B cell (primary cell): Measurements from ENCODE around the gene TRHDE.

ENCODE experiments used
- EZH2 ChIP-seq: IDR thresholded peaks from 2 replicates; pipeline ENCODE4 v1.6.1; 2012; ENCODE audit warnings: borderline replicate concordance, low read depth, mild to moderate bottlenecking, moderate library complexity, low read length; ENCODE audit not compliant: insufficient read depth, poor library complexity, severe bottlenecking
- TF ChIP-seq, protein P1 (sequence below): fragments of 200-600 bp; IDR thresholded peaks from one replicate; pipeline ENCODE4 v1.8.0; 2022; ENCODE audit warnings: antibody characterized with exemption, mild to moderate bottlenecking

DNA sequence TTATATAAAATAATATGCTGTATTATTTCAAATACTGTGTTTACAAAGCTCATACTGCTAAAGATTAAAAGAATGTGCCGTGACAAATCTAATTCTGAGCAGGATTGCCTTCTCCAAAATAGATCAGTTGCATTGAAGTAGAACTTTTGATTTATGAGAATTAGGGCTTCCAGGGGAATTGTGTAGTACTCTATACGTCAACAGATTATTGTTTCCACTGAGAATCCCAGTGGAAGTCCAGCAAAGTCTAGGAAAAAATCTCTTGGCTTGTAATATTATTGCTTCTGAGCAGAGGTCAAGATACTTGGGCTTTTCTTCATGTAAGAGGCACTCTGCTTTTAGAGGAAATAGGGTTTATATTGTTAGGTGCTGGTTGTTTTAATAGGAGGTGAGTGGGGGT is 133.9 kb downstream of the TRHDE start:
- TF ChIP-seq, protein P1, sequence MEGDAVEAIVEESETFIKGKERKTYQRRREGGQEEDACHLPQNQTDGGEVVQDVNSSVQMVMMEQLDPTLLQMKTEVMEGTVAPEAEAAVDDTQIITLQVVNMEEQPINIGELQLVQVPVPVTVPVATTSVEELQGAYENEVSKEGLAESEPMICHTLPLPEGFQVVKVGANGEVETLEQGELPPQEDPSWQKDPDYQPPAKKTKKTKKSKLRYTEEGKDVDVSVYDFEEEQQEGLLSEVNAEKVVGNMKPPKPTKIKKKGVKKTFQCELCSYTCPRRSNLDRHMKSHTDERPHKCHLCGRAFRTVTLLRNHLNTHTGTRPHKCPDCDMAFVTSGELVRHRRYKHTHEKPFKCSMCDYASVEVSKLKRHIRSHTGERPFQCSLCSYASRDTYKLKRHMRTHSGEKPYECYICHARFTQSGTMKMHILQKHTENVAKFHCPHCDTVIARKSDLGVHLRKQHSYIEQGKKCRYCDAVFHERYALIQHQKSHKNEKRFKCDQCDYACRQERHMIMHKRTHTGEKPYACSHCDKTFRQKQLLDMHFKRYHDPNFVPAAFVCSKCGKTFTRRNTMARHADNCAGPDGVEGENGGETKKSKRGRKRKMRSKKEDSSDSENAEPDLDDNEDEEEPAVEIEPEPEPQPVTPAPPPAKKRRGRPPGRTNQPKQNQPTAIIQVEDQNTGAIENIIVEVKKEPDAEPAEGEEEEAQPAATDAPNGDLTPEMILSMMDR, result no peak
- no peak for TF ChIP-seq EZH2
